ENCODE data around the gene TIFAB.

GRCh38 chr5:135498637-135498995 lies 46.5 kb upstream of the TIFAB start:
- TF ChIP-seq POLR2AphosphoS5 (IDR thresholded peaks at IDR 0.05; ENCODE audit: low read depth, low read length), result no peak
- TF ChIP-seq, protein P1, sequence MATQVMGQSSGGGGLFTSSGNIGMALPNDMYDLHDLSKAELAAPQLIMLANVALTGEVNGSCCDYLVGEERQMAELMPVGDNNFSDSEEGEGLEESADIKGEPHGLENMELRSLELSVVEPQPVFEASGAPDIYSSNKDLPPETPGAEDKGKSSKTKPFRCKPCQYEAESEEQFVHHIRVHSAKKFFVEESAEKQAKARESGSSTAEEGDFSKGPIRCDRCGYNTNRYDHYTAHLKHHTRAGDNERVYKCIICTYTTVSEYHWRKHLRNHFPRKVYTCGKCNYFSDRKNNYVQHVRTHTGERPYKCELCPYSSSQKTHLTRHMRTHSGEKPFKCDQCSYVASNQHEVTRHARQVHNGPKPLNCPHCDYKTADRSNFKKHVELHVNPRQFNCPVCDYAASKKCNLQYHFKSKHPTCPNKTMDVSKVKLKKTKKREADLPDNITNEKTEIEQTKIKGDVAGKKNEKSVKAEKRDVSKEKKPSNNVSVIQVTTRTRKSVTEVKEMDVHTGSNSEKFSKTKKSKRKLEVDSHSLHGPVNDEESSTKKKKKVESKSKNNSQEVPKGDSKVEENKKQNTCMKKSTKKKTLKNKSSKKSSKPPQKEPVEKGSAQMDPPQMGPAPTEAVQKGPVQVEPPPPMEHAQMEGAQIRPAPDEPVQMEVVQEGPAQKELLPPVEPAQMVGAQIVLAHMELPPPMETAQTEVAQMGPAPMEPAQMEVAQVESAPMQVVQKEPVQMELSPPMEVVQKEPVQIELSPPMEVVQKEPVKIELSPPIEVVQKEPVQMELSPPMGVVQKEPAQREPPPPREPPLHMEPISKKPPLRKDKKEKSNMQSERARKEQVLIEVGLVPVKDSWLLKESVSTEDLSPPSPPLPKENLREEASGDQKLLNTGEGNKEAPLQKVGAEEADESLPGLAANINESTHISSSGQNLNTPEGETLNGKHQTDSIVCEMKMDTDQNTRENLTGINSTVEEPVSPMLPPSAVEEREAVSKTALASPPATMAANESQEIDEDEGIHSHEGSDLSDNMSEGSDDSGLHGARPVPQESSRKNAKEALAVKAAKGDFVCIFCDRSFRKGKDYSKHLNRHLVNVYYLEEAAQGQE (IDR thresholded peaks at IDR 0.05; ENCODE audit: insufficient read depth in 1 of 2, low read depth in 2 of 2, low read length in 2 of 2), result no peak
- TF ChIP-seq SIN3A (IDR thresholded peaks at IDR 0.05; ENCODE audit: borderline replicate concordance, insufficient read depth, low read length), result no peak
- no peak for TF ChIP-seq TAF1 (IDR thresholded peaks at IDR 0.05; ENCODE audit: borderline replicate concordance, insufficient read depth, low read length)
- TF ChIP-seq FOXP2 (optimal IDR thresholded peaks at IDR 0.05; ENCODE audit: borderline replicate concordance, extremely low read depth, extremely low read length, insufficient read depth), result no peak

Measured in PFSK-1 (cell line).